ENCODE measurements around the gene POR. TPM values are rescaled to one million over a fixed set of nuclear protein-coding genes. Genes with fewer than 3 reads are reported as not detected.
A peak's percentile ranks its signal among the peaks of the same experiment; 100 is the strongest.
"Not testable (repeated sequence)": the region's sequence is repeated elsewhere in the genome, so short reads cannot be mapped to it uniquely, and the experiment has no call there.

Gene POR
- total and polyA plus RNA-seq, 5 donors from 2014 or later: 51.3 to 68.0 (median 60.5) TPM

DNA sequence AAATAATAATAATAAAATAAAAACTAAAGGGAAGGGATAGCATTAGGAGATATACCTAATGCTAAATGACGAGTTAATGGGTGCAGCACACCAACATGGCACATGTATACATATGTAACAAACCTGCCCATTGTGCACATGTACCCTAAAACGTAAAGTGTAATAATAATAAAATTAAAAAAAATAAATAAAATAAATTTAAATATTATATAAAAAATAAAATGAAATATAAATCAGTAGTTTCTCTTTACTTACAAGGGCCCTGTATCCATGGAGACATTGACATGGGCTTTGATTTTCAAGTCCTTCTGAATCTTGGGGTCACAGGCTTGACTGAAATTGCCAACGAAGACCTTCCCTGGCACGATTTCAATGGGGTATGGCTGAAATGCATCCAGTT, 90.0 kb downstream of the POR start:
- not testable (repeated sequence) for H3K4me3 ChIP-seq (ENCODE audit: low read depth, low read length); H3K27me3 ChIP-seq (ENCODE audit: control insufficient read depth, insufficient read depth, low read length); H3K9me3 Mint-ChIP-seq; ATAC-seq (ENCODE audit: low read depth in 2 of 2); H3K27ac ChIP-seq (ENCODE audit: insufficient read depth, low read length, poor library complexity, severe bottlenecking); H3K9me3 ChIP-seq (ENCODE audit: control insufficient read depth in 2 of 2, low read length in 2 of 2); DNase-seq; H3K27me3 Mint-ChIP-seq; H3K4me3 Mint-ChIP-seq; H3K27ac Mint-ChIP-seq
- peaks cover 26% of the 10 kb centered on the region for H3K36me3 ChIP-seq (ENCODE audit: control insufficient read depth, insufficient read depth, low read length)
- Mint-ChIP-seq H3K4me1 (peaks cover 0 to 22% (median 18%) of the 10 kb centered on the region in 4 donors), H3K36me3 (peaks cover 18% of the 10 kb centered on the region)
- H3K4me1 ChIP-seq (ENCODE audit: control insufficient read depth, insufficient read depth, low read length, poor library complexity, severe bottlenecking): peaks cover 19% of the 10 kb centered on the region

DNA sequence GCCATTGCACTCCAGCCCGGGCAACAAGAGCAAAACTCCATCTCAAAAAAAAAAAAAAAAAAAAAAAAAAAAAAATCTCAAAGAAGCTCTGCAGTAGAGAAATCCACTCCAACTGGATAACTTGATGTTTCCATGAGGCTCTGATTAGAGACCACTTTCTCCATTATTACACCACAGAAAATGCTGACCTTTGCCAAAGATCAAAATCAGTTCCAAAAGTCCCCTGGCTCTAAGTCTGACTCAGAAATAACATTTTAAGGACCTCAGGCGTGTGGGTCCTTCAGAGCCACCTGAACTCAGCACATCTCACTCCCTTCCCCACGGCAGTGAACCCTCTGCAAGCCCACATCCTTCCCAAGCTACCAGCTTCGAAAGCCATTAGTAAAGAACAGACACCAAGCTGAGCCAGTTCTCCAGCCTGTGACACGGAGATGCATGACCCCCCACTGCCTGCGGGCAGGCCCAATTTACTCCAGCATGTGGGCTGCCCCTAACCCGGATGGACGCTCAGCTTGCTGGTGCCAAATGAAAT, 93.3 kb downstream of the POR start:
- H3K9me3 Mint-ChIP-seq: no peaks in the 10 kb centered on the region
- H3K36me3 Mint-ChIP-seq: peaks cover 28% of the 10 kb centered on the region
- Histone ChIP-seq H3K4me1 (ENCODE audit: control insufficient read depth, insufficient read depth, low read length, poor library complexity, severe bottlenecking) (peaks cover 22% of the 10 kb centered on the region), H3K27ac (ENCODE audit: insufficient read depth, low read length, poor library complexity, severe bottlenecking) (peak overlapping the region; percentile 34), H3K9me3 (ENCODE audit: control insufficient read depth in 2 of 2, low read length in 2 of 2) (no peaks in the 10 kb centered on the region), H3K27me3 (ENCODE audit: control insufficient read depth, insufficient read depth, low read length) (no peaks in the 10 kb centered on the region), H3K4me3 (ENCODE audit: low read depth, low read length) (no peak overlapping the region), H3K36me3 (ENCODE audit: control insufficient read depth, insufficient read depth, low read length) (peaks cover 10% of the 10 kb centered on the region)
- H3K27me3 Mint-ChIP-seq: no peaks in the 10 kb centered on the region
- DNase-seq: peak in 1 of 3 donors; percentile 35
- H3K27ac Mint-ChIP-seq: peak overlapping the region; percentile 52 to 86 (median 82)
- peaks cover 4 to 30% (median 26%) of the 10 kb centered on the region in 4 donors for H3K4me1 Mint-ChIP-seq
- peak; percentile 13 to 46 for ATAC-seq (ENCODE audit: low read depth in 2 of 2)
- H3K4me3 Mint-ChIP-seq: peak overlapping the region in 2 of 4 donors; percentile 48 to 76

DNA sequence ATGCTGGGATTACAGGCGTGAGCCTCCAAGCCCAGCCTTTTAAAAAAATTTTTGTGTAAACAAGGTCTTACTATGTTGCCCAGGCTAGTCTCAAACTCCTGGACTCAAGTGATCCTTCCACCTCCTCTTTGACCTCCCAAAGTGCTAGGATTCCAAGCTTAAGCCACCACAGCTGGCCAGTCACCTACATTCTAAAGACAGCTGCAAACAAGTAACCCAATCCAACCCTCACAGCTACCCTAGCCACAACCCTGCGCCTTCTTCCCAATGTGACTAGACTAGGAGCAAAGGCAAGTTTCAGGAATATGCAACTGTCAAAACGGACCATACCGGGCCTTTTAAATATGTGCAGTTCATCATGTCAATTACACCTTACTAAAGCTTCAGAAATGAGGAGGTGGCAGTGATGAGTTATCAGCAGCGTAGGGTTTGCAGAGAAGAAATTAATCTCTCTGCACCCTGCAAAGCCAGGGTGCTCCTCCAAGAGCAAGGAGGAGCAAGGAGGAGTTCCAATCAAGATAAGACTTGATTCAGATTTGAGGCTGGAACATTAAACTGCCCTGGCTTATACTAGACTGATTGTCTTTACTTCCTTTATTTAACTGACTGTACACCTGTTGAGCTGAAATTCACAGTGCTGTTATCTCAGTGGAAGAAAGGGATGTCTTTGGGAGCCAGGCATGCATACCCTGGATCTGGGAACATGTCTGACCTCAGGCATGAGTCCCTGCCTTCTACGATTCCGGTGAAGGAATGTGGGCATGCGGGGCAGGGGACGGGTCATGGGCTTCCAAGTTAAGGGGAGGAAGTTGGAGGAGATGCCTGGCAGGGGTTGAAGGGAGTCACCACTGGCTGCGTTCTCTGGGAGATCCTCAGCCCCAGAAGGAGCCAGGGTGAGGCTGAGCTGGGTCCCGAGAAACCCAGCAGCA, 95.0 kb downstream of the POR start:
- Mint-ChIP-seq H3K27me3 (no peaks in the 10 kb centered on the region), H3K4me1 (peaks cover 4 to 30% (median 26%) of the 10 kb centered on the region in 4 donors), H3K4me3 (peak overlapping the region; percentile 11 to 82 (median 75)), H3K9me3 (no peaks in the 10 kb centered on the region), H3K36me3 (peaks cover 23% of the 10 kb centered on the region), H3K27ac (peak overlapping the region in 2 of 3 donors; percentile 82 to 86)
- no peaks in the 10 kb centered on the region for H3K27me3 ChIP-seq (ENCODE audit: control insufficient read depth, insufficient read depth, low read length)
- no peak for ATAC-seq (ENCODE audit: low read depth in 2 of 2)
- peaks cover 10% of the 10 kb centered on the region for H3K36me3 ChIP-seq (ENCODE audit: control insufficient read depth, insufficient read depth, low read length)
- H3K4me1 ChIP-seq (ENCODE audit: control insufficient read depth, insufficient read depth, low read length, poor library complexity, severe bottlenecking): peaks cover 22% of the 10 kb centered on the region
- no peak for DNase-seq
- H3K27ac ChIP-seq (ENCODE audit: insufficient read depth, low read length, poor library complexity, severe bottlenecking): no peak overlapping the region
- no peaks in the 10 kb centered on the region for H3K9me3 ChIP-seq (ENCODE audit: control insufficient read depth in 2 of 2, low read length in 2 of 2)
- peak overlapping the region; percentile 13 for H3K4me3 ChIP-seq (ENCODE audit: low read depth, low read length)

- Mint-ChIP-seq H3K27ac (peak overlapping the region in 2 of 3 donors; percentile 28 to 57), H3K4me3 (no peak overlapping the region), H3K4me1 (peaks cover 4 to 30% (median 27%) of the 10 kb centered on the region in 4 donors), H3K9me3 (no peaks in the 10 kb centered on the region), H3K36me3 (peaks cover 26% of the 10 kb centered on the region), H3K27me3 (no peaks in the 10 kb centered on the region)
- no peak overlapping the region for H3K4me3 ChIP-seq (ENCODE audit: low read depth, low read length)
- H3K36me3 ChIP-seq (ENCODE audit: control insufficient read depth, insufficient read depth, low read length): peaks cover 11% of the 10 kb centered on the region
- ATAC-seq (ENCODE audit: low read depth in 2 of 2) (no peak), DNase-seq (no peak)
- peaks cover 22% of the 10 kb centered on the region for H3K4me1 ChIP-seq (ENCODE audit: control insufficient read depth, insufficient read depth, low read length, poor library complexity, severe bottlenecking)
- H3K9me3 ChIP-seq (ENCODE audit: control insufficient read depth in 2 of 2, low read length in 2 of 2): no peaks in the 10 kb centered on the region
- no peaks in the 10 kb centered on the region for H3K27me3 ChIP-seq (ENCODE audit: control insufficient read depth, insufficient read depth, low read length)
- no peak overlapping the region for H3K27ac ChIP-seq (ENCODE audit: insufficient read depth, low read length, poor library complexity, severe bottlenecking)
Observed at GRCh38 chr7:76011442-76011861, 96.5 kb downstream of the POR start.

DNA sequence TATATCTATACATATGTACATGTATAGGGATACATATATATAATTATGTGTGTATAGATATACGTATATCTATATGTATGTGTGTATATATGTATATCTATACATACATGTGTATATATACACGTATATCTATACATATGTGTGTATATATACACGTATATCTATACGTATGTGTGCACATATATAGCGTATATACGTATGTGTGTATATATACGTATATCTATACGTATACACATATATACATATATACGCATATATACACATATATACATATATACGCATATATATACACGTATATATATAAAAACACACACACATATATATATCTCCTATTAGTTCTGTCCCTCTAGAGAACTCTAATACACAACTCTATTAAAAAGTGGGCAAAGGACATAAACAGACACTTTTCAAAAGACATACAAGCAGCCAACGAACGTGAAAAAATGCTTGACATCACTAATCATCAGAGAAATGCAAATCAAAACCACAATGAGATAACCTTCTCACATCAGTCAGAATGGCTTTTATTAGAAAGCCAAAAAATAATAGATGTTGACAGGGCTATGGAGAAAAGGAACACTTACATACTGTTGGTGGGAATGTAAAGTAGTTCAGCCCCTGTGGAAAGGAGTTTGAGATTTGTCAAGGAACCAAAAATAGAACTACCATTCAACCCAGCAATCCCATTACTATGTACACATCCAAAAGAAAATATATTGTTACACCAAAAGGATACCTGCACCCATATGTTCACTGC, 101.4 kb downstream of the POR start:
- H3K4me1 ChIP-seq (ENCODE audit: control insufficient read depth, insufficient read depth, low read length, poor library complexity, severe bottlenecking): peaks cover 8% of the 10 kb centered on the region
- no peaks in the 10 kb centered on the region for H3K27me3 ChIP-seq (ENCODE audit: control insufficient read depth, insufficient read depth, low read length)
- H3K9me3 Mint-ChIP-seq: no peaks in the 10 kb centered on the region
- no peaks in the 10 kb centered on the region for H3K9me3 ChIP-seq (ENCODE audit: control insufficient read depth in 2 of 2, low read length in 2 of 2)
- peaks cover under 1 to 16% (median 11%) of the 10 kb centered on the region in 4 donors for H3K4me1 Mint-ChIP-seq
- no peak overlapping the region for H3K4me3 Mint-ChIP-seq
- H3K36me3 ChIP-seq (ENCODE audit: control insufficient read depth, insufficient read depth, low read length): peaks cover 22% of the 10 kb centered on the region
- H3K27ac Mint-ChIP-seq: no peak overlapping the region
- H3K36me3 Mint-ChIP-seq: peaks cover 30% of the 10 kb centered on the region
- no peaks in the 10 kb centered on the region for H3K27me3 Mint-ChIP-seq
- DNase-seq (no peak), ATAC-seq (ENCODE audit: low read depth in 2 of 2) (no peak)
- no peak overlapping the region for H3K4me3 ChIP-seq (ENCODE audit: low read depth, low read length)
- H3K27ac ChIP-seq (ENCODE audit: insufficient read depth, low read length, poor library complexity, severe bottlenecking): no peak overlapping the region

DNA sequence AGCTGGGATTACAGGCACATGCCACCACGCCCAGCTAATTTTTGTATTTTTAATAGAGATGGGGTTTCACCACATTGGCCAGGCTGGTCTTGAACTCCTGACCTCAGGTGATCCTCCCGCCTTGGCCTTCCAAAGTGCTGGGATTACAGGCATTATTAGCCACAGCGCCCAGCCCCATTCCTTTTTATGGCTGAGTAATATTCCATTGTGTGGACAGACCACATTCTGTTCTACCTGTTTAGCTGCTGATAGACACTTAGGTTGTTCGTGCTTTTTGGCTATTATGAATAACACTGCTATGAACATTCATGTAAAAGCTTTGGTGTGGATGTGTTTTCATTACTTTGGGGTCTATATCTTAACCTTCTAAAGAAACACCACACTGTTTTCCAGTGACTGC, 103.6 kb downstream of the POR start:
- not testable (repeated sequence) for ATAC-seq (ENCODE audit: low read depth in 2 of 2); DNase-seq; H3K4me3 Mint-ChIP-seq; H3K4me3 ChIP-seq (ENCODE audit: low read depth, low read length); H3K4me1 ChIP-seq (ENCODE audit: control insufficient read depth, insufficient read depth, low read length, poor library complexity, severe bottlenecking); H3K9me3 ChIP-seq (ENCODE audit: control insufficient read depth in 2 of 2, low read length in 2 of 2); H3K27ac Mint-ChIP-seq; H3K27me3 Mint-ChIP-seq; H3K27me3 ChIP-seq (ENCODE audit: control insufficient read depth, insufficient read depth, low read length); H3K27ac ChIP-seq (ENCODE audit: insufficient read depth, low read length, poor library complexity, severe bottlenecking); H3K9me3 Mint-ChIP-seq
- Mint-ChIP-seq H3K4me1 (peaks cover 0 to 19% (median 12%) of the 10 kb centered on the region in 4 donors), H3K36me3 (peaks cover 26% of the 10 kb centered on the region)
- H3K36me3 ChIP-seq (ENCODE audit: control insufficient read depth, insufficient read depth, low read length): peaks cover 33% of the 10 kb centered on the region

DNA sequence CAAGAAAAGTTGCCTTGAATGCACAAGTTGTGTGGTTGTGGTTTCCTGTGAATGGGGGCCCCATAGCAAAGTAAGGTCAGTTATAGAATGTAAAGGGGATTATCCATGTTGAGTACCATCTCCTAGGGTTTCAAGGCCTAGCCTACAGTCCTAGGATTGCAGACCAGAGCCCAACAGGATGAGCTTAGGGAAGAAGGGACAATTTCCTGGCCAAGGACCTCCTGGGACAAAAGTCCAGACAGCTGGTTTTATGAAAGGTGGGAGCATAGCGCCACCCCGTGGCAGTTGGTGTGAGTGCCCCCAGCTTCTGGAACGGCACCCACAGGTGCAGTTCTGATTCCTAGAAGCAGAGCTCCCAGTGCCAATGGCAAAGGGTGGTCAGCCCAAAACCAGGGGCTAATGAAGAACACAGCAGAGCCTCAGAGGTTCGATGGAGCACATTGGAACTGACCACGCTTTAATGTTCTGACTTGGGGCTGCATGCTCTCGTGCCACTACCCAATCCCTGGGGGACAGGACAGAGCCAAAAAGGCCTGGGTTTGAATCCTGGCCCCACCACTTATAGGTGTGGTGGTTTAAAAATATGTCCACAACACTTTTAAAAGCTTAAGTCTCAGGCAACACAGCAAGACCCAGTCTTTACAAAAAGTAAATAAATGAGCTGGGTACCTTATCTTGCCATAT, 105.2 kb downstream of the POR start:
- no peak overlapping the region for H3K4me3 Mint-ChIP-seq

More for the DNA sequence above, 105.2 kb downstream of the POR start:
- Mint-ChIP-seq H3K36me3 (peaks cover 24% of the 10 kb centered on the region), H3K9me3 (no peaks in the 10 kb centered on the region), H3K4me1 (peaks cover 0 to 19% (median 12%) of the 10 kb centered on the region in 4 donors), H3K27me3 (no peaks in the 10 kb centered on the region), H3K27ac (peak overlapping the region in 1 of 3 donors; percentile 18)
- H3K9me3 ChIP-seq (ENCODE audit: control insufficient read depth in 2 of 2, low read length in 2 of 2): no peaks in the 10 kb centered on the region
- H3K27me3 ChIP-seq (ENCODE audit: control insufficient read depth, insufficient read depth, low read length): no peaks in the 10 kb centered on the region
- peak; percentile 50 to 59 for ATAC-seq (ENCODE audit: low read depth in 2 of 2)
- H3K4me1 ChIP-seq (ENCODE audit: control insufficient read depth, insufficient read depth, low read length, poor library complexity, severe bottlenecking): peaks cover 8% of the 10 kb centered on the region
- H3K36me3 ChIP-seq (ENCODE audit: control insufficient read depth, insufficient read depth, low read length): peaks cover 27% of the 10 kb centered on the region
- peak; percentile 54 to 71 (median 67) for DNase-seq
- H3K4me3 ChIP-seq (ENCODE audit: low read depth, low read length): no peak overlapping the region
- H3K27ac ChIP-seq (ENCODE audit: insufficient read depth, low read length, poor library complexity, severe bottlenecking): no peak overlapping the region
